NCI-H748 (cell line): ENCODE data around the gene INTS1.

ENCODE experiments used
- DNase-seq: peaks from one replicate; lab custom pipeline; 2025; ENCODE audit not compliant: unreplicated experiment; lab: John Stamatoyannopoulos, UW

INTS1 gene

GRCh38 chr7:1490837-1491236 is 13.4 kb downstream of the INTS1 start:
- no peak for DNase-seq

GRCh38 chr7:1489336-1489735 is 14.9 kb downstream of the INTS1 start:
- DNase-seq: no peak

- no peak for DNase-seq
Observed at GRCh38 chr7:1488016-1488415, 16.2 kb downstream of the INTS1 start.

- no peak for DNase-seq
Observed at GRCh38 chr7:1487466-1487865, 16.7 kb downstream of the INTS1 start.

- no peak for DNase-seq
Observed at GRCh38 chr7:1486571-1486970, 17.6 kb downstream of the INTS1 start.

- DNase-seq: no peak
Observed at GRCh38 chr7:1485156-1485555, 19.0 kb downstream of the INTS1 start.

- no peak for DNase-seq
Observed at GRCh38 chr7:1484569-1484968, 19.6 kb downstream of the INTS1 start.

GRCh38 chr7:1483536-1484505 is 20.4 kb downstream of the INTS1 start:
- DNase-seq: no peak

GRCh38 chr7:1483079-1483478 is 21.1 kb downstream of the INTS1 start:
- no peak for DNase-seq

GRCh38 chr7:1481300-1481699 is 22.9 kb downstream of the INTS1 start:
- DNase-seq: no peak

- DNase-seq: no peak
Observed at GRCh38 chr7:1480670-1481069, 23.5 kb downstream of the INTS1 start.

GRCh38 chr7:1479287-1479686 is 24.9 kb downstream of the INTS1 start:
- DNase-seq: no peak

- DNase-seq: no peak
Observed at GRCh38 chr7:1478480-1478879, 25.7 kb downstream of the INTS1 start.

GRCh38 chr7:1476859-1477258 is 27.3 kb downstream of the INTS1 start:
- no peak for DNase-seq

GRCh38 chr7:1475991-1476390 is 28.2 kb downstream of the INTS1 start:
- DNase-seq: no peak

- DNase-seq: no peak
Observed at GRCh38 chr7:1475393-1475792, 28.8 kb downstream of the INTS1 start.

- DNase-seq: no peak
Observed at GRCh38 chr7:1474736-1475135, 29.5 kb downstream of the INTS1 start.

- DNase-seq: peak; percentile 81
Observed at GRCh38 chr7:1473864-1474512, 30.2 kb downstream of the INTS1 start.

- no peak for DNase-seq
Observed at GRCh38 chr7:1470901-1471300, 33.3 kb downstream of the INTS1 start.

GRCh38 chr7:1468643-1469298 is 35.4 kb downstream of the INTS1 start:
- DNase-seq: no peak

GRCh38 chr7:1468203-1468602 is 36.0 kb downstream of the INTS1 start:
- no peak for DNase-seq
